HG03442 (cell line): ENCODE measurements around the gene AIFM2.

ENCODE experiments used
- ATAC-seq: cut with Tn5 transposase; IDR thresholded peaks from one replicate; pipeline ENCODE4 v1.9.1; 2021; ENCODE audit warnings: mild to moderate bottlenecking, moderate library complexity; ENCODE audit not compliant: unreplicated experiment

The AIFM2 gene

DNA sequence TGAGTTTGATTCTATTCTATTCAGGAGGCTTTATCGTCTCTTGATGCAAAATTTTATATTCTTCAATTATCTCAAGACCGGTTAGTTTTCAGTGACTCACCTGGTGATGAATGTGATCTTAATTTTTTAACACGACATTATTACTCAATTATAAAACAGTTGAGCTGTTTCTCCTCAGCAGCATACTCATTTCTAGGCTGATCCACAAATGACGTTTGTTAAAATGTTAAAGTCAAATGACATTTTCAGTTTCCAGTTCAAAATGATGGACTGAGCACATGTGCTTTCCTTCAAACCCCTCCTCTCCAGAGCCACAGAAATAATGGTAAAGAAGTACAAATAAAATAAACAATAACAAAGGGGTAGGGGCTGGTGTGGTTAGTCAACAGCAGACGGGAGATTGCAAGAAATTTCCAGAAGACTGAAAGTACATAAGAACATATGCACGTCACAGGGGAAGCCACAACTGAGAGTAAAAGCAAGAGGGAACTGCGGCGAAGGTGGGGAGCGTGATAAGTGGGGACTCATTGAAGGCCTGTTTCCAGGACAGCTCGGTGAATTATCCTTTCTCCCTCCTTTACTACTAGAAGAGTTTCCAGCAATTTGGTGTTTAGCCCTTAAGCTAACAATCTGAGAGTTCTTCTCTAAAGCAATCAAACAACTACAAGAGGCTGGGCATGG is 69.1 kb downstream of the AIFM2 start:
- no peak for ATAC-seq
